ENCODE results near the gene CCDC192. TPM values are rescaled to one million over a fixed set of nuclear protein-coding genes. Genes with fewer than 3 reads are reported as not detected.

CCDC192 gene
- total RNA-seq, 1 donor from 2014 or later = not detected

DNA sequence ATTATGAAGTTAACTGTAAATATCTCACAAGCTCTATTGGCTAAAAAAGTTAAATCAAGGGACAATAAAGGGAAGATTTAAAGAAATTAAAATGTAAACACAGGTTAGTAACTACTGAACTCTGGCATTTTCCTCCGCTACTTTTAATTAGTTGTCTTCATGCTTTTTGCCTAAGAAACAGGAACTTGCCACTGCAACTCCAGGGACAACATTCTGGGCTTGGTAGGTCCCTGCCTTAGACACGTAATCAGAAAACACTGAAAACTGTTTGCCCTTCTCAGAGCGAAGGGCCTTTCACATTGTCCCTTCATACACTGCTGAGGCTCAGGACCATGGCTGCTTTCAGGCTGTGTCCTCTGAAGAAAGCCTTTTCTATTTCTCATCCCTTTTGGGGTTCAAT is 118.7 kb downstream of the CCDC192 start:
- intact Hi-C loops (cut with micrococcal nuclease) = no loop called here
- no peaks in the 10 kb centered on the region for H3K4me1 Mint-ChIP-seq
- H3K4me3 Mint-ChIP-seq = no peak overlapping the region
- DNase-seq (no peak), ATAC-seq (ENCODE audit: low read depth) (no peak)
- H3K27me3 Mint-ChIP-seq = peaks cover 2% of the 10 kb centered on the region
- no peak overlapping the region for H3K27ac Mint-ChIP-seq
- no peaks in the 10 kb centered on the region for H3K9me3 Mint-ChIP-seq
- TF ChIP-seq, protein P1, sequence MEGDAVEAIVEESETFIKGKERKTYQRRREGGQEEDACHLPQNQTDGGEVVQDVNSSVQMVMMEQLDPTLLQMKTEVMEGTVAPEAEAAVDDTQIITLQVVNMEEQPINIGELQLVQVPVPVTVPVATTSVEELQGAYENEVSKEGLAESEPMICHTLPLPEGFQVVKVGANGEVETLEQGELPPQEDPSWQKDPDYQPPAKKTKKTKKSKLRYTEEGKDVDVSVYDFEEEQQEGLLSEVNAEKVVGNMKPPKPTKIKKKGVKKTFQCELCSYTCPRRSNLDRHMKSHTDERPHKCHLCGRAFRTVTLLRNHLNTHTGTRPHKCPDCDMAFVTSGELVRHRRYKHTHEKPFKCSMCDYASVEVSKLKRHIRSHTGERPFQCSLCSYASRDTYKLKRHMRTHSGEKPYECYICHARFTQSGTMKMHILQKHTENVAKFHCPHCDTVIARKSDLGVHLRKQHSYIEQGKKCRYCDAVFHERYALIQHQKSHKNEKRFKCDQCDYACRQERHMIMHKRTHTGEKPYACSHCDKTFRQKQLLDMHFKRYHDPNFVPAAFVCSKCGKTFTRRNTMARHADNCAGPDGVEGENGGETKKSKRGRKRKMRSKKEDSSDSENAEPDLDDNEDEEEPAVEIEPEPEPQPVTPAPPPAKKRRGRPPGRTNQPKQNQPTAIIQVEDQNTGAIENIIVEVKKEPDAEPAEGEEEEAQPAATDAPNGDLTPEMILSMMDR (IDR thresholded peaks at IDR 0.05) = no peak
- ChIA-PET POLR2A (no interaction called here), CTCF (no interaction called here)
- H3K36me3 Mint-ChIP-seq (ENCODE audit: low read depth) = no peaks in the 10 kb centered on the region

DNA sequence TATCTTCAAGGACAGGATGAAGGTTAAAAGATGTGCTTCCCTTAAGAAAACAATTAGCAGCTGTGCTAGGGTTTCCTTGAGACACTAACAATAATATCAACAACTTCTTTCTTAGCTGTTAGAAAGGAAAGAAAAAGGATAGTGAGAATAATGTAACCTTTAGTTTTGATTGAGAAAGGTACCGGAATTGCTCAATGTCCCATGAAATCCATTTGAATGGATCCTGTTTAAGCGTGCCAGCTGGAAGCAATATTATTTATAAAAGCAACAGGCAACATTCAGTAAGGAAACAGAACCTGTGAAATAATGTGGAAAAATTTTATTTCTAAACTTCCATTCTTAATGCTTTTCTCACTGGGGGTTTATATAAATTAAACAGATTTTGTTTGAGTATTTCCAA is 120.9 kb downstream of the CCDC192 start:
- DNase-seq (no peak), ATAC-seq (ENCODE audit: low read depth) (no peak)
- intact Hi-C loops (cut with micrococcal nuclease) = no loop called here
- H3K9me3 Mint-ChIP-seq = no peaks in the 10 kb centered on the region
- POLR2A ChIA-PET = no interaction called here
- CTCF ChIA-PET = no interaction called here
- peaks cover 6% of the 10 kb centered on the region for H3K27me3 Mint-ChIP-seq
- H3K4me3 Mint-ChIP-seq = no peak overlapping the region
- no peaks in the 10 kb centered on the region for H3K36me3 Mint-ChIP-seq (ENCODE audit: low read depth)
- H3K27ac Mint-ChIP-seq = no peak overlapping the region
- no peaks in the 10 kb centered on the region for H3K4me1 Mint-ChIP-seq
- TF ChIP-seq, protein P1 (IDR thresholded peaks at IDR 0.05) = no peak

- no peak for DNase-seq
- Mint-ChIP-seq H3K27me3 (peaks cover 6% of the 10 kb centered on the region), H3K4me3 (no peak overlapping the region), H3K9me3 (no peaks in the 10 kb centered on the region), H3K4me1 (no peaks in the 10 kb centered on the region), H3K36me3 (ENCODE audit: low read depth) (no peaks in the 10 kb centered on the region), H3K27ac (no peak overlapping the region)
- ATAC-seq (ENCODE audit: low read depth) = no peak
- TF ChIP-seq, protein P1 (IDR thresholded peaks at IDR 0.05) = no peak
- intact Hi-C loops (cut with micrococcal nuclease) = no loop called here
- POLR2A ChIA-PET = no interaction called here
- CTCF ChIA-PET = no interaction called here
Observed at GRCh38 chr5:127826011-127826410, 122.8 kb downstream of the CCDC192 start.

- intact Hi-C loops (cut with micrococcal nuclease) = no loop called here
- no peaks in the 10 kb centered on the region for H3K36me3 Mint-ChIP-seq (ENCODE audit: low read depth)
- POLR2A ChIA-PET = no interaction called here
Observed at GRCh38 chr5:127827451-127827850, 124.3 kb downstream of the CCDC192 start.

GRCh38 chr5:127830157-127830556 is 127.0 kb downstream of the CCDC192 start:
- Mint-ChIP-seq H3K4me3 (no peak overlapping the region), H3K27ac (no peak overlapping the region), H3K9me3 (no peaks in the 10 kb centered on the region), H3K27me3 (peaks cover 12% of the 10 kb centered on the region), H3K4me1 (no peaks in the 10 kb centered on the region), H3K36me3 (ENCODE audit: low read depth) (no peaks in the 10 kb centered on the region)
- intact Hi-C loops (cut with micrococcal nuclease) = no loop called here
- ATAC-seq (ENCODE audit: low read depth) (no peak), DNase-seq (no peak)
- TF ChIP-seq, protein P1 (IDR thresholded peaks at IDR 0.05) = no peak
- POLR2A ChIA-PET = no interaction called here
- CTCF ChIA-PET = no interaction called here

More at GRCh38 chr5:127827451-127827850, 124.3 kb downstream of the CCDC192 start:
- no peak for DNase-seq
- Mint-ChIP-seq H3K4me3 (no peak overlapping the region), H3K27me3 (peaks cover 12% of the 10 kb centered on the region), H3K27ac (no peak overlapping the region), H3K9me3 (no peaks in the 10 kb centered on the region), H3K4me1 (no peaks in the 10 kb centered on the region)
- TF ChIP-seq, protein P1 (IDR thresholded peaks at IDR 0.05) = no peak
- ATAC-seq (ENCODE audit: low read depth) = no peak
- CTCF ChIA-PET = no interaction called here
